NK-92 treated with Interleukin-12 subunit alpha and Interleukin-12 subunit beta, amount 100 ng/mL, for 24 hours (cell line): ENCODE data around the gene ETS2.

Experiments
- DNase-seq: peaks from one replicate; lab custom pipeline; 2025; lab: John Stamatoyannopoulos, UW

ETS2 gene

GRCh38 chr21:38802050-38803026 lies 3.4 kb upstream of the ETS2 start:
- no peak for DNase-seq

GRCh38 chr21:38803075-38803660 lies 2.6 kb upstream of the ETS2 start:
- no peak for DNase-seq

GRCh38 chr21:38804030-38804788 lies 1.5 kb upstream of the ETS2 start:
- no peak for DNase-seq

GRCh38 chr21:38804789-38805327 lies 871 bp upstream of the ETS2 start:
- no peak for DNase-seq

GRCh38 chr21:38806153-38806941 lies 618 bp downstream of the ETS2 start:
- peak; percentile 23 for DNase-seq

- DNase-seq, result no peak
Measured at GRCh38 chr21:38806942-38807284, 1.2 kb downstream of the ETS2 start.

- no peak for DNase-seq
Measured at GRCh38 chr21:38807441-38807871, 1.7 kb downstream of the ETS2 start.

- DNase-seq, result no peak
Measured at GRCh38 chr21:38807986-38808385, 2.3 kb downstream of the ETS2 start.

- no peak for DNase-seq
Measured at GRCh38 chr21:38809198-38809878, 3.6 kb downstream of the ETS2 start.

GRCh38 chr21:38810034-38810825 lies 4.5 kb downstream of the ETS2 start:
- no peak for DNase-seq

GRCh38 chr21:38810826-38811164 lies 5.1 kb downstream of the ETS2 start:
- no peak for DNase-seq

GRCh38 chr21:38811257-38811656 lies 5.5 kb downstream of the ETS2 start:
- no peak for DNase-seq

- no peak for DNase-seq
Measured at GRCh38 chr21:38813143-38813542, 7.4 kb downstream of the ETS2 start.

- DNase-seq, result no peak
Measured at GRCh38 chr21:38813547-38813946, 7.8 kb downstream of the ETS2 start.

- no peak for DNase-seq
Measured at GRCh38 chr21:38814126-38815059, 8.7 kb downstream of the ETS2 start.

GRCh38 chr21:38815060-38815405 lies 9.3 kb downstream of the ETS2 start:
- DNase-seq, result no peak

- DNase-seq, result no peak
Measured at GRCh38 chr21:38816400-38816977, 10.8 kb downstream of the ETS2 start.

- DNase-seq, result no peak
Measured at GRCh38 chr21:38817371-38818324, 11.9 kb downstream of the ETS2 start.
